HepG2 (cell line): ENCODE data around the gene ACADVL. TPM values are rescaled to one million over a fixed set of nuclear protein-coding genes. Genes with fewer than 3 reads are reported as not detected.
"Not testable (repeated sequence)": the region's sequence is repeated elsewhere in the genome, so short reads cannot be mapped to it uniquely, and the experiment has no call there.

ENCODE experiments used
- ATAC-seq: fragments of 200-7000 bp; cut with Tn5 transposase; 3 replicates; pipeline ENCODE4 v1.9.1; 2020; ENCODE audit warnings: mild to moderate bottlenecking, moderate library complexity
- BruUV-seq: library from RNA; stranded (reverse); fragments of 400-500 nt; replicated peaks from 2 replicates; lab custom pipeline; 2021; lab: Mats Ljungman, UMichigan
- CTCF ChIA-PET: fragments of 300-600 bp; formaldehyde crosslinking; extraction: SDS; loops from one replicate; lab custom pipeline; 2021; ENCODE audit warnings: low total read pairs, inconsistent platforms, low intra/inter-chr PET ratio; lab: Yijun Ruan, JAX
- POLR2A ChIA-PET: fragments of 350-600 bp; sonication (Branson Sonifier 250); formaldehyde crosslinking; loops from one replicate; lab custom pipeline; 2020; ENCODE audit warnings: antibody characterized with exemption, inconsistent platforms; lab: Yijun Ruan, JAX
- DNase-seq: peaks from one replicate; pipeline ENCODE4 v3.0.0-alpha.2; 2015; ENCODE audit warnings: low spot score
- FAIRE-seq: peaks from 3 replicates; lab custom pipeline; 2011; peaks lifted over from hg19 to GRCh38; lab: Jason Lieb, UNC
- H2AFZ ChIP-seq: one replicate; pipeline ENCODE4 v1.6.1; 2011; ENCODE audit warnings: low read length, inconsistent platforms
- H3K27ac ChIP-seq: fragments of 300-600 bp; 3 replicates; pipeline ENCODE4 v1.8.0; 2011; ENCODE audit warnings: mixed run types, mild to moderate bottlenecking, mixed read lengths, low read length, inconsistent platforms; ENCODE audit not compliant: insufficient read depth; ENCODE audit errors: extremely low read length
- H3K27me3 ChIP-seq, 2 experiments: fragments of 200-600 bp in 1 of 2; 2 replicates in 1 of 2; 3 replicates in 1 of 2; pipeline versions ENCODE4 v1.6.0 to v1.8.0; 2011; ENCODE audit warnings: low read length in 2 of 2, mild to moderate bottlenecking in 2 of 2, moderate library complexity in 2 of 2, inconsistent platforms in 1 of 2; ENCODE audit not compliant: insufficient read depth in 2 of 2, control insufficient read depth in 1 of 2
- H3K36me3 ChIP-seq, 2 experiments: fragments of 200-600 bp in 1 of 2; replicated peaks in 1 of 2; 2 replicates in 1 of 2; 3 replicates in 1 of 2; pipeline versions ENCODE4 v1.5.1 to v1.8.0; 2011; ENCODE audit warnings: low read length in 2 of 2, inconsistent platforms in 1 of 2; ENCODE audit not compliant: insufficient read depth in 2 of 2, control insufficient read depth in 1 of 2
- H3K4me1 ChIP-seq: 2 replicates; pipeline ENCODE4 v1.5.1; 2012; ENCODE audit warnings: low read length, inconsistent platforms; ENCODE audit not compliant: insufficient read depth
- H3K4me2 ChIP-seq: 2 replicates; pipeline ENCODE4 v1.6.0; 2011; ENCODE audit warnings: low read depth, low read length, inconsistent platforms
- H3K4me3 ChIP-seq, 3 experiments: fragments of 200-600 bp in 1 of 3; sonication (generic), shearing (Covaris generic) in 1 of 3; replicated peaks in 1 of 3; 2 replicates each; pipeline ENCODE4 v1.5.1; 2011 to 2016; ENCODE audit warnings: low read length in 3 of 3, inconsistent platforms in 2 of 3, low read depth in 2 of 3, mild to moderate bottlenecking in 2 of 3, control low read depth in 1 of 3, mixed read lengths in 1 of 3; ENCODE audit not compliant: insufficient read depth in 1 of 3
- H3K79me2 ChIP-seq: one replicate; pipeline ENCODE4 v1.6.1; 2011; ENCODE audit warnings: low read length, inconsistent platforms; ENCODE audit not compliant: insufficient read depth
- H3K9ac ChIP-seq: 2 replicates; pipeline ENCODE4 v1.6.0; 2011; ENCODE audit warnings: mild to moderate bottlenecking, low read depth, low read length, inconsistent platforms; ENCODE audit not compliant: insufficient read depth
- H3K9me3 ChIP-seq: 2 replicates; pipeline ENCODE4 v1.5.1; 2012; ENCODE audit warnings: mild to moderate bottlenecking, low read length
- H4K20me1 ChIP-seq: 2 replicates; pipeline ENCODE4 v1.6.0; 2011; ENCODE audit warnings: inconsistent platforms, mild to moderate bottlenecking, low read length, moderate library complexity; ENCODE audit not compliant: insufficient read depth
- GPN1 ChIP-seq: sonication (generic); formaldehyde crosslinking; IDR thresholded peaks from 2 replicates; pipeline ENCODE4 v1.5.1; 2020; ENCODE audit warnings: missing genetic modification reagents, borderline replicate concordance
- GTF3A ChIP-seq: sonication (generic); formaldehyde crosslinking; conservative IDR thresholded peaks from 2 replicates; pipeline ENCODE4 v1.4.0; 2020; ENCODE audit warnings: mild to moderate bottlenecking, missing genetic modification reagents
- GZF1 ChIP-seq: sonication (generic); formaldehyde crosslinking; IDR thresholded peaks from 2 replicates; pipeline ENCODE4 v1.5.1; 2020; ENCODE audit warnings: mild to moderate bottlenecking, missing genetic modification reagents
- HNRNPLL ChIP-seq: fragments of 200-400 bp; formaldehyde crosslinking; IDR thresholded peaks from 2 replicates; pipeline ENCODE4 v1.6.1; 2017; ENCODE audit warnings: mild to moderate bottlenecking, low read depth, low read length; ENCODE audit not compliant: poor library complexity, severe bottlenecking
- HOXD1 ChIP-seq: sonication (generic); formaldehyde crosslinking; IDR thresholded peaks from 2 replicates; pipeline ENCODE4 v1.5.0; 2020; ENCODE audit warnings: missing genetic modification reagents
- SETDB1 ChIP-seq: sonication (generic); formaldehyde crosslinking; IDR thresholded peaks from 2 replicates; pipeline ENCODE4 v1.5.1; 2020; ENCODE audit warnings: missing genetic modification reagents, mild to moderate bottlenecking, borderline replicate concordance
- SRF ChIP-seq: IDR thresholded peaks from 2 replicates; pipeline ENCODE4 v1.6.1; 2011; ENCODE audit warnings: mild to moderate bottlenecking, low read depth, low read length, moderate library complexity
- STAG1 ChIP-seq: sonication (generic); formaldehyde crosslinking; IDR thresholded peaks from 2 replicates; pipeline ENCODE4 v1.4.0; 2020; ENCODE audit warnings: missing genetic modification reagents
- ZBTB42 ChIP-seq: sonication (generic); formaldehyde crosslinking; IDR thresholded peaks from 2 replicates; pipeline ENCODE4 v1.5.0; 2020; ENCODE audit warnings: mild to moderate bottlenecking, missing genetic modification reagents
- ZC3H13 ChIP-seq: sonication (generic); formaldehyde crosslinking; IDR thresholded peaks from 2 replicates; pipeline ENCODE4 v1.8.1; 2023; ENCODE audit warnings: mild to moderate bottlenecking, missing genetic modification reagents, moderate library complexity
- ZFP36L1 ChIP-seq: sonication (generic); formaldehyde crosslinking; IDR thresholded peaks from 2 replicates; pipeline ENCODE4 v1.8.0; 2022; ENCODE audit warnings: mild to moderate bottlenecking, missing genetic modification reagents, moderate library complexity
- ZNF256 ChIP-seq: sonication (generic); formaldehyde crosslinking; conservative IDR thresholded peaks from 2 replicates; pipeline ENCODE4 v1.4.0; 2020; ENCODE audit warnings: missing genetic modification reagents
- ZNF510 ChIP-seq: sonication (generic); formaldehyde crosslinking; IDR thresholded peaks from 2 replicates; pipeline ENCODE4 v1.4.0; 2020; ENCODE audit warnings: low read depth, mild to moderate bottlenecking, missing genetic modification reagents
- ZNF574 ChIP-seq: sonication (generic); formaldehyde crosslinking; IDR thresholded peaks from 2 replicates; pipeline ENCODE4 v1.4.0; 2020; ENCODE audit warnings: missing genetic modification reagents
- WGBS: methylation state at CpG from one replicate; pipeline ENCODE4 v1.1.6; 2017; ENCODE audit warnings: low lambda C conversion rate; 5-methylcytosine and 5-hydroxymethylcytosine counted together
- in situ Hi-C: cut with HindIII; loops from 2 replicates; pipeline ENCODE4 v1.10.0; 2017; ENCODE audit warnings: low pct_unique_long_range_greater_than_20kb; ENCODE audit not compliant: extremely low pct_ligation_motif_present
- intact Hi-C: fragments of 100-400 bp; cut with micrococcal nuclease; formaldehyde crosslinking; loops from one replicate; pipeline ENCODE4 v1.10.0; 2022; ENCODE audit not compliant: unreplicated experiment
- polyA plus RNA-seq, 8 experiments: library from polyadenylated mRNA; depleted of rRNA in 3 of 8; stranded (reverse) in 7 of 8; unstranded in 1 of 8; fragments of >200 nt; fragmentation: Illumina TruSeq in 4 of 8; extraction: Trizol in 4 of 8; gene quantifications; 2 replicates each; pipeline versions ENCODE4 v1.2.1 to v1.2.3, GENCODE V29; 2011 to 2016; ENCODE audit warnings: low read depth in 4 of 8, missing spikeins in 1 of 8, mixed read lengths in 1 of 8; ENCODE audit not compliant: insufficient read depth in 1 of 8
- total RNA-seq, 5 experiments: library from RNA; depleted of rRNA; stranded (reverse); fragments of >200 nt; fragmentation: Illumina TruSeq; extraction: Trizol; gene quantifications; 2 replicates each; pipeline ENCODE4 v1.2.3, GENCODE V29; 2016; ENCODE audit warnings: low read depth in 1 of 5
- TF ChIP-seq, protein P1 (sequence below): sonication (generic); formaldehyde crosslinking; IDR thresholded peaks from 2 replicates; pipeline ENCODE4 v1.4.0; 2020; ENCODE audit warnings: missing genetic modification reagents

ACADVL gene
- total and polyA plus RNA-seq, 2 of the 13 experiments (the other 11 are each of a cell fraction or from before 2014, with no cell fraction given), result 219 to 412 TPM

DNA sequence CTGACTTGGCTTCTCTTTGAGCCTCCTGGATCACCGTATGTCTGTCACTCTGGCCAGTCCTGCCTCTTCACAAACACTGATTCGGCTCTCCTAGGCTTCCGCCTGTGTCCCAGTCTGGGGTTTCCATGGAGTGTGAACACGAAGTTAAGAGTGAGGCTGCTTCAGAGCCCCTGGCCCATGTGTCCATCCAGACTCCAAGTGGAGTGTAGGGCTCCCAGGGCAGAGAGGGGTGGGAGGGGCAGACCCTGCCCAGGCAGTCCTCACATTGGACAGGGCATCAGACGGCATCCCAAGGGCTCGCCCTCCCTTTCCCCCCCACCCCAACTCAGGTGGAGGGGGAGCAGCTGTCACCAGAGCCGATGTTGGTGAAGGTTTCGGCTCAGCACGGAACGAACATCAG, 24.1 kb downstream of the ACADVL start:
- H3K79me2 ChIP-seq, result peaks cover 42% of the 10 kb centered on the region
- in situ Hi-C loops, BruUV-seq, ATAC-seq, DNase-seq, FAIRE-seq, H4K20me1 ChIP-seq, H3K27ac ChIP-seq, H3K4me3 ChIP-seq, H3K27me3 ChIP-seq, H2AFZ ChIP-seq, H3K4me2 ChIP-seq, H3K9me3 ChIP-seq, H3K9ac ChIP-seq: not testable (repeated sequence)
- WGBS, result 96% methylated on average over 10 of the region's 10 CpGs
- peaks cover 5 to 27% of the 10 kb centered on the region in 2 experiments; a peak in 4 of 5 replicates for H3K36me3 ChIP-seq
- H3K4me1 ChIP-seq, result peaks cover 28% of the 10 kb centered on the region
- intact Hi-C loops, result loop anchor here (5.0 kb wide), 1 partner anchor 38 kb away; the partner anchor contains the start of gene SLC2A4
- ChIA-PET POLR2A (interaction anchor here (1.1 to 1.5 kb wide), 2 partner anchors 69 to 129 kb away, joined by 4 read pairs; partner anchors contain the start of gene ASGR2), CTCF (interaction anchor here (1.6 kb wide), 1 partner anchor 52 kb away, joined by 11 read pairs; no protein-coding TSS in a partner anchor)

- Histone ChIP-seq H3K4me1 (peaks cover 28% of the 10 kb centered on the region), H3K4me2 (no peak overlapping the region), H3K4me3 (no peak overlapping the region), H2AFZ (no peak overlapping the region), H3K27me3 (no peaks in the 10 kb centered on the region; a peak in 1 of 5 replicates), H3K9me3 (no peaks in the 10 kb centered on the region), H3K79me2 (peaks cover 44% of the 10 kb centered on the region), H3K36me3 (peaks cover 5 to 27% of the 10 kb centered on the region in 2 experiments; a peak in 4 of 5 replicates), H3K27ac (no peak overlapping the region), H3K9ac (no peak overlapping the region), H4K20me1 (no peaks in the 10 kb centered on the region)
- WGBS, result 95% methylated on average over 5 of the region's 5 CpGs
- in situ Hi-C loops, result no loop called here
- BruUV-seq, result no TSS peak
- ChIA-PET POLR2A (no interaction called here), CTCF (no interaction called here)
- no peak for DNase-seq
- ATAC-seq, result no peak
- no peak for FAIRE-seq
- intact Hi-C loops, result no loop called here
- no peak for TF ChIP-seq GTF3A (CRISPR knock-in tag)
- no peak for TF ChIP-seq STAG1
- TF ChIP-seq ZNF574 (CRISPR knock-in tag), result no peak
- TF ChIP-seq, protein P1, sequence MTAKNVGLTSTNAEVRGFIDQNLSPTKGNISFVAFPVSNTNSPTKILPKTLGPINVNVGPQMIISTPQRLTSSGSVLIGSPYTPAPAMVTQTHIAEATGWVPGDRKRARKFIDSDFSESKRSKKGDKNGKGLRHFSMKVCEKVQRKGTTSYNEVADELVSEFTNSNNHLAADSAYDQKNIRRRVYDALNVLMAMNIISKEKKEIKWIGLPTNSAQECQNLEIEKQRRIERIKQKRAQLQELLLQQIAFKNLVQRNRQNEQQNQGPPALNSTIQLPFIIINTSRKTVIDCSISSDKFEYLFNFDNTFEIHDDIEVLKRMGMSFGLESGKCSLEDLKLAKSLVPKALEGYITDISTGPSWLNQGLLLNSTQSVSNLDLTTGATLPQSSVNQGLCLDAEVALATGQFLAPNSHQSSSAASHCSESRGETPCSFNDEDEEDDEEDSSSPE (CRISPR knock-in tag), result no peak
- TF ChIP-seq ZBTB42, result no peak
- no peak for TF ChIP-seq SETDB1 (CRISPR knock-in tag)
- no peak for TF ChIP-seq HOXD1 (CRISPR knock-in tag)
- TF ChIP-seq ZC3H13, result no peak
- no peak for TF ChIP-seq ZNF256 (CRISPR knock-in tag)
- TF ChIP-seq GZF1 (CRISPR knock-in tag), result no peak
- no peak for TF ChIP-seq SRF
- TF ChIP-seq ZFP36L1 (CRISPR knock-in tag), result no peak
- TF ChIP-seq GPN1 (CRISPR knock-in tag), result no peak
- no peak for TF ChIP-seq ZNF510
- TF ChIP-seq HNRNPLL, result no peak
These were observed 27.0 kb downstream of the ACADVL start for GRCh38 chr17:7246779-7247178.
